Measurements from ENCODE around the gene ZNF865. TPM values are rescaled to one million over a fixed set of nuclear protein-coding genes. Genes with fewer than 3 reads are reported as not detected.
A peak's percentile ranks its signal among the peaks of the same experiment; 100 is the strongest.

The ZNF865 gene
- total and polyA plus RNA-seq, 10 donors, result 4.8 to 23.3 (median 14.3) TPM

- H3K27ac ChIP-seq, result no peak overlapping the region
- WGBS, 5 donors, result 78 to 87% (median 84%) methylated on average over 11 of the region's 11 CpGs
- DNase-seq, result no peak
- peaks cover 0 to 9% (median 3%) of the 10 kb centered on the region in 6 donors for H3K36me3 ChIP-seq
- intact Hi-C loops (cut with DNase I; ENCODE audit: low total_unique reads), result no loop called here
- no peak overlapping the region for H3K4me3 ChIP-seq
- peaks cover 37 to 88% (median 74%) of the 10 kb centered on the region in 6 donors for H3K4me1 ChIP-seq
- peaks cover 0 to 7% (median 0%) of the 10 kb centered on the region in 7 donors for H3K27me3 ChIP-seq (replicated peaks in 1 of 7)
- H3K9me3 ChIP-seq, result no peaks in the 10 kb centered on the region
- TF ChIP-seq CTCF (IDR thresholded peaks at IDR 0.05 in 8 of 11, conservative IDR thresholded peaks at IDR 0.05 in 3 of 11), result no peak
- peak in 2 of 3 donors; percentile 44 to 50 for TF ChIP-seq POLR2AphosphoS5 (IDR thresholded peaks at IDR 0.05)
Observed at GRCh38 chr19:55637534-55637933, 32.1 kb downstream of the ZNF865 start.

- peaks cover 36 to 94% (median 80%) of the 10 kb centered on the region in 6 donors for H3K4me1 ChIP-seq
- intact Hi-C loops (cut with DNase I; ENCODE audit: low total_unique reads), result no loop called here
- peak overlapping the region in 3 of 8 donors; percentile 20 to 94 (median 94) for H3K27ac ChIP-seq
- H3K4me3 ChIP-seq, result no peak overlapping the region
- no peak for DNase-seq
- H3K36me3 ChIP-seq, result peaks cover 0 to 9% (median 3%) of the 10 kb centered on the region in 6 donors
- H3K9me3 ChIP-seq, result no peaks in the 10 kb centered on the region
- WGBS, 5 donors, result 77 to 84% (median 84%) methylated on average over 6 of the region's 6 CpGs
- peaks cover 0 to 13% (median 0%) of the 10 kb centered on the region in 7 donors for H3K27me3 ChIP-seq (replicated peaks in 1 of 7)
- peak in 2 of 3 donors; percentile 12 to 26 for TF ChIP-seq POLR2AphosphoS5 (IDR thresholded peaks at IDR 0.05)
- peak in 8 of 11 experiments; percentile 32 to 54 (median 45) for TF ChIP-seq CTCF (IDR thresholded peaks at IDR 0.05 in 8 of 11, conservative IDR thresholded peaks at IDR 0.05 in 3 of 11)
- no peak for TF ChIP-seq POLR2A (IDR thresholded peaks at IDR 0.05)
Observed at GRCh38 chr19:55638864-55639359, 33.5 kb downstream of the ZNF865 start.

- H3K9me3 ChIP-seq, result no peaks in the 10 kb centered on the region
- H3K4me1 ChIP-seq, result peaks cover 42 to 100% (median 86%) of the 10 kb centered on the region in 6 donors
- peak overlapping the region; percentile 88 to 94 (median 92) for H3K27ac ChIP-seq
- H3K4me3 ChIP-seq, result peak overlapping the region in 7 of 8 donors; percentile 70 to 96 (median 82)
- peaks cover 0 to 18% (median 10%) of the 10 kb centered on the region in 6 donors for H3K36me3 ChIP-seq
- 18 to 37% (median 25%) methylated on average over 16 to 38 of the region's 38 CpGs for WGBS, 5 donors
- H3K27me3 ChIP-seq (replicated peaks in 1 of 7), result peaks cover 0 to 13% (median 0%) of the 10 kb centered on the region in 7 donors
- TF ChIP-seq POLR2AphosphoS5 (IDR thresholded peaks at IDR 0.05), result peak; percentile 57 to 83 (median 70)
- TF ChIP-seq POLR2A (IDR thresholded peaks at IDR 0.05), result peak in 1 of 3 donors; percentile 18
- TF ChIP-seq CTCF (IDR thresholded peaks at IDR 0.05 in 8 of 11, conservative IDR thresholded peaks at IDR 0.05 in 3 of 11), result peak; percentile 5 to 70 (median 58)
- intact Hi-C loops (cut with DNase I; ENCODE audit: low total_unique reads), result no loop called here
- peak; percentile 94 for DNase-seq
Observed at GRCh38 chr19:55640043-55640576, 34.7 kb downstream of the ZNF865 start.
